Stimulated activated naive CD8-positive, alpha-beta T cell treated with anti-CD3 and anti-CD28 coated beads, Interleukin-15, Interleukin-2, amounts not matched to agents 100 ng/mL and 50 ng/mL, for 24 hours (primary cell): ENCODE data around the gene TENM3.

ENCODE experiments used
- H3K27ac Mint-ChIP-seq: one replicate; pipeline ENCODE4 v1.8.0; 2021; ENCODE audit warnings: mild to moderate bottlenecking, mixed read lengths
- H3K27me3 Mint-ChIP-seq: one replicate; pipeline ENCODE4 v1.8.0; 2021; ENCODE audit warnings: mixed read lengths
- H3K36me3 Mint-ChIP-seq: one replicate; pipeline ENCODE4 v1.8.0; 2021; ENCODE audit warnings: low read depth, mixed read lengths
- H3K4me1 Mint-ChIP-seq: one replicate; pipeline ENCODE4 v1.8.0; 2021; ENCODE audit warnings: low read depth, mixed read lengths
- H3K4me3 Mint-ChIP-seq: one replicate; pipeline ENCODE4 v1.8.0; 2021; ENCODE audit warnings: mild to moderate bottlenecking, mixed read lengths
- H3K9me3 Mint-ChIP-seq: one replicate; pipeline ENCODE4 v1.8.0; 2021; ENCODE audit warnings: mixed read lengths

The TENM3 gene

GRCh38 chr4:182738283-182739047 is 495.3 kb downstream of the TENM3 start:
- Mint-ChIP-seq H3K27ac (no peak overlapping the region), H3K4me3 (no peak overlapping the region), H3K4me1 (no peaks in the 10 kb centered on the region)

DNA sequence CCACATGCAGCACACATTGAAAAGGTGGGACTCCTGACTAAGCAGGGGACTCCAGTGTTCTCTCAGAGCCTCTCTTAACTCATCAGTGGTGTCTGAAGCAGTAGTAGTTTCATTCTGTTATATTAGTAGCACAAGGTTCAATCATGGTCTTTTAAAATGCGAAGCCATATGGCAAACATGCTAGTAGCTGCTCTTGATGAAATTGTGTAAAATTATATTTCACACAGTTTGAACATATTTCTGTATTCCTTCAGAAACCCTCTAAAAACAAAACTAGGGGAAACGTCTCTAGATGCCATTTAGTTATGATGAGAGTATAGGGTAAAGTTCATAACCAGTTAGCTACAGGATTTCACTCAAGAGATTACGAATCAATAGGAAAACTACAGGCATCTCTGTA is 497.1 kb downstream of the TENM3 start:
- H3K4me3 Mint-ChIP-seq = no peak overlapping the region
- H3K9me3 Mint-ChIP-seq = no peaks in the 10 kb centered on the region
- no peak overlapping the region for H3K27ac Mint-ChIP-seq
- peaks cover 4% of the 10 kb centered on the region for H3K27me3 Mint-ChIP-seq
- H3K36me3 Mint-ChIP-seq = no peaks in the 10 kb centered on the region
- no peaks in the 10 kb centered on the region for H3K4me1 Mint-ChIP-seq

More at GRCh38 chr4:182738283-182739047, 495.3 kb downstream of the TENM3 start:
- peaks cover 9% of the 10 kb centered on the region for H3K27me3 Mint-ChIP-seq
- no peaks in the 10 kb centered on the region for H3K36me3 Mint-ChIP-seq
- no peaks in the 10 kb centered on the region for H3K9me3 Mint-ChIP-seq

- Mint-ChIP-seq H3K4me3 (no peak overlapping the region), H3K9me3 (no peaks in the 10 kb centered on the region), H3K27me3 (peaks cover 4% of the 10 kb centered on the region), H3K4me1 (no peaks in the 10 kb centered on the region), H3K27ac (no peak overlapping the region), H3K36me3 (no peaks in the 10 kb centered on the region)
These were observed 497.9 kb downstream of the TENM3 start for GRCh38 chr4:182741054-182741453.

- peaks cover 10% of the 10 kb centered on the region for H3K27me3 Mint-ChIP-seq
- no peak overlapping the region for H3K4me3 Mint-ChIP-seq
- no peaks in the 10 kb centered on the region for H3K36me3 Mint-ChIP-seq
- H3K9me3 Mint-ChIP-seq = no peaks in the 10 kb centered on the region
- H3K4me1 Mint-ChIP-seq = no peaks in the 10 kb centered on the region
- no peak overlapping the region for H3K27ac Mint-ChIP-seq
These were observed 498.7 kb downstream of the TENM3 start for GRCh38 chr4:182741914-182742313.

- H3K9me3 Mint-ChIP-seq = no peaks in the 10 kb centered on the region
- peaks cover 8% of the 10 kb centered on the region for H3K27me3 Mint-ChIP-seq
- no peaks in the 10 kb centered on the region for H3K36me3 Mint-ChIP-seq
- H3K4me3 Mint-ChIP-seq = no peak overlapping the region
- H3K4me1 Mint-ChIP-seq = no peaks in the 10 kb centered on the region
- no peak overlapping the region for H3K27ac Mint-ChIP-seq
These were observed 500.6 kb downstream of the TENM3 start for GRCh38 chr4:182743815-182744214.

GRCh38 chr4:182745237-182745636 is 502.0 kb downstream of the TENM3 start:
- peaks cover 7% of the 10 kb centered on the region for H3K27me3 Mint-ChIP-seq
- no peaks in the 10 kb centered on the region for H3K9me3 Mint-ChIP-seq
- no peak overlapping the region for H3K4me3 Mint-ChIP-seq
- no peaks in the 10 kb centered on the region for H3K4me1 Mint-ChIP-seq
- no peak overlapping the region for H3K27ac Mint-ChIP-seq
- H3K36me3 Mint-ChIP-seq = no peaks in the 10 kb centered on the region

- Mint-ChIP-seq H3K9me3 (no peaks in the 10 kb centered on the region), H3K4me1 (no peaks in the 10 kb centered on the region), H3K36me3 (no peaks in the 10 kb centered on the region), H3K27me3 (peaks cover 7% of the 10 kb centered on the region), H3K27ac (no peak overlapping the region), H3K4me3 (no peak overlapping the region)
These were observed 503.7 kb downstream of the TENM3 start for GRCh38 chr4:182746876-182747275.

- Mint-ChIP-seq H3K4me3 (no peak overlapping the region), H3K27me3 (peaks cover 7% of the 10 kb centered on the region), H3K9me3 (no peaks in the 10 kb centered on the region), H3K4me1 (no peaks in the 10 kb centered on the region), H3K27ac (no peak overlapping the region), H3K36me3 (no peaks in the 10 kb centered on the region)
These were observed 505.1 kb downstream of the TENM3 start for GRCh38 chr4:182748283-182748682.

GRCh38 chr4:182748949-182749348 is 505.7 kb downstream of the TENM3 start:
- Mint-ChIP-seq H3K27ac (no peak overlapping the region), H3K36me3 (no peaks in the 10 kb centered on the region), H3K27me3 (peaks cover 7% of the 10 kb centered on the region), H3K4me3 (no peak overlapping the region), H3K9me3 (no peaks in the 10 kb centered on the region), H3K4me1 (no peaks in the 10 kb centered on the region)

DNA sequence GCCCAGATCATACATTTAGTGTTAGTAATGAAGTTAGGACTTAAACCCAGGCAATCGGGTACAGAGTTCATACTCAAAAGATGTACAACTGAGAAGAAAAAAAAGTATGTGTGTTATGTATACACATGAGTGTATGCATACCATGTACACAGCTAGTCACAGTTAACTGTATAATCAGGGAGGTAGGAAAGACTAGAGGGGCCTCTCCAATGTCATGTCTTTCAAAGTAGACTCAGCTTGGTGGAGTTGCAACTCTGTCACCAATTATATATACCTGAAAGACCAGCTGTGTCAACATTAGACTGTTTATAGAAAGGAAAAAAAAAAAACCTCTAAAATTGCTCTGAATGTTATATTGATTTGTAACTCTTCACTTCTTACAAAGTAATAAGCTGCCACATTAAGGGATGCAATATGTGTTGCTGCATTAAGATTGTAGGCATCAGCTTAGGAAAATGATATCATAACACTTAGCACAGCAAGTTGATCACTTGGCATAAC is 506.5 kb downstream of the TENM3 start:
- no peaks in the 10 kb centered on the region for H3K9me3 Mint-ChIP-seq
- H3K4me1 Mint-ChIP-seq = no peaks in the 10 kb centered on the region
- peaks cover 7% of the 10 kb centered on the region for H3K27me3 Mint-ChIP-seq
- no peaks in the 10 kb centered on the region for H3K36me3 Mint-ChIP-seq
- no peak overlapping the region for H3K27ac Mint-ChIP-seq
- H3K4me3 Mint-ChIP-seq = no peak overlapping the region

DNA sequence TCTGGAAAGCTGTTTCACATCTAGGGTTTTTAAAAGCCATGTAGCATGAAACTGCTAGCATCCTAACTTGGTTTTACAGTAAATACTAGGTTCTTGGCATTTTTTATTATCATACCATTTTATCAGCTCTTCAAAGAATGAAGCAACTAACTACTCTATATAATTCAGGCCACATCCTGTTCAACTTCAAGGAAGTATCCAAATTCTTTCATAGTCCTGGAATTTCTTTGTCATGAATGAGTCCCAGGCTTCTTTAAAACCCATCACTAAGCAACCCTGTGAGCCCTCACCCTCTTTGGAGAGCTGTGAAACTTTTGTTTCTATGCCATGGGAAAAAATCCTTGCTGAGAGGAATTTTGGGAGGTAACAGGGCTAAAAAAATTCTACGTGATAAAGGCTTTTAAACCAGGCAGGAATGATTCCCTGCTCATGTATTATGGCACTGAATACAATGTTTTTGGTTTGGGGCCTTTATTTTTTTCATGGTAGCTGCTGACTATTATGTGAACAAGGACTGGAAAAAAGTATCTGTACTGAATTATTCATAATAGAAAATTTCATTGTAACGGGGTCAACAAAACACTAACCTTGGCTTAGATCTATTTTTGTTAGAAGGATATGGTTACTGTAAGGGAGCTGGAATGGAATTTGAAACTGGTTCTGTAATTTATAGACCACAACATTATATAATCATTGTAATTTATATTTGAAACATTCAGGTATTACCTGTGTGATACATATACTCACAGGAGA is 509.1 kb downstream of the TENM3 start:
- Mint-ChIP-seq H3K4me3 (no peak overlapping the region), H3K27ac (no peak overlapping the region), H3K4me1 (no peaks in the 10 kb centered on the region), H3K36me3 (no peaks in the 10 kb centered on the region), H3K9me3 (no peaks in the 10 kb centered on the region), H3K27me3 (no peaks in the 10 kb centered on the region)

- H3K4me3 Mint-ChIP-seq = no peak overlapping the region
- H3K9me3 Mint-ChIP-seq = no peaks in the 10 kb centered on the region
- H3K36me3 Mint-ChIP-seq = no peaks in the 10 kb centered on the region
- H3K4me1 Mint-ChIP-seq = no peaks in the 10 kb centered on the region
- no peak overlapping the region for H3K27ac Mint-ChIP-seq
- H3K27me3 Mint-ChIP-seq = no peaks in the 10 kb centered on the region
These were observed 511.7 kb downstream of the TENM3 start for GRCh38 chr4:182754895-182755294.

DNA sequence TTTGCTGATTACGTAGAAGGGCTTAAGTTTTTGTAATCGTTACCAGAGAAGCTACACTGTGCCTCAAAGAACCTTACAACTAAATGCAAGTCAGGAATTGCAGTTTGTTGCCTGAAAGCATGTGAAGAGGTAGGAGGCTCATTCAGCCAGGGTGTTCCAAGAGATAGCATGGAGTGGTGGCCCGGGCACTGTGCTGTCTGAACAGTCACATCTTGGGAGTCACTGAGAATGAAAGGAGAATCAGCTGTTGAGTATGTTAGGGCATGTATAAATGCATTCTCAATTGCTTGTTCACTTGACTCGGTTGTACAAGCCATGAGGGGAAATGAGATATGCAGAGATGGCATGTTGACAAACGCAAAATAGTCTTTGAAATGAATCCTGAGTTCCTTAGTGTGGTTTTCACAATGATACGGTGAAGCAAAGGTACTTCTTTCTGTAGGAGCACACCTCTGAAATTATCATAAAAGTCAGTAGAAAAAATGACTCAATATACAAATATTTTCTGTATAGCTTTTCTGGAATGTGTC is 513.0 kb downstream of the TENM3 start:
- no peak overlapping the region for H3K27ac Mint-ChIP-seq
- no peaks in the 10 kb centered on the region for H3K4me1 Mint-ChIP-seq
- H3K9me3 Mint-ChIP-seq = no peaks in the 10 kb centered on the region
- no peak overlapping the region for H3K4me3 Mint-ChIP-seq
- H3K27me3 Mint-ChIP-seq = no peaks in the 10 kb centered on the region
- no peaks in the 10 kb centered on the region for H3K36me3 Mint-ChIP-seq

GRCh38 chr4:182758273-182758672 is 515.1 kb downstream of the TENM3 start:
- Mint-ChIP-seq H3K4me1 (no peaks in the 10 kb centered on the region), H3K27ac (no peak overlapping the region), H3K9me3 (no peaks in the 10 kb centered on the region), H3K36me3 (no peaks in the 10 kb centered on the region), H3K4me3 (no peak overlapping the region), H3K27me3 (no peaks in the 10 kb centered on the region)

GRCh38 chr4:182760551-182761043 is 517.4 kb downstream of the TENM3 start:
- Mint-ChIP-seq H3K36me3 (no peaks in the 10 kb centered on the region), H3K9me3 (no peaks in the 10 kb centered on the region), H3K4me1 (no peaks in the 10 kb centered on the region), H3K27me3 (no peaks in the 10 kb centered on the region), H3K4me3 (no peak overlapping the region), H3K27ac (no peak overlapping the region)
